Right atrium auricular region (tissue), 2 donors: ENCODE data around the gene PRKCA. TPM values are rescaled to one million over a fixed set of nuclear protein-coding genes. Genes with fewer than 3 reads are reported as not detected.

Experiments used
- DNase-seq: peaks from one replicate; pipeline ENCODE4 v3.0.0-alpha.2; 2019; ENCODE audit warnings: low spot score
- H3K27ac ChIP-seq, 2 donors: fragments of 200-600 bp; sonication (generic); 1 replicate in 1 of 2; 2 replicates in 1 of 2; pipeline ENCODE4 v1.5.1; 2016 to 2019
- H3K27me3 ChIP-seq, 2 donors: fragments of 200-600 bp; sonication (generic); one replicate each; pipeline versions ENCODE4 v1.5.1 to v1.6.0; 2017 to 2019
- H3K36me3 ChIP-seq: fragments of 200-600 bp; sonication (generic); one replicate; pipeline ENCODE4 v1.5.1; 2016
- H3K4me1 ChIP-seq, 2 donors: fragments of 200-600 bp; sonication (generic); one replicate each; pipeline versions ENCODE4 v1.5.1 to v1.6.0; 2017 to 2019
- H3K4me3 ChIP-seq, 2 donors: fragments of 200-600 bp; sonication (generic); 1 replicate in 1 of 2; 2 replicates in 1 of 2; pipeline ENCODE4 v1.5.1; 2017 to 2019; ENCODE audit warnings: mild to moderate bottlenecking in 1 of 2, moderate library complexity in 1 of 2
- H3K9me3 ChIP-seq, 2 donors: fragments of 200-600 bp; sonication (generic); one replicate each; pipeline ENCODE4 v1.5.1; 2019
- CTCF ChIP-seq, 2 donors: fragments of 200-600 bp; sonication (generic); IDR thresholded peaks; one replicate each; pipeline ENCODE4 v1.5.1; 2019; ENCODE audit warnings: antibody characterized with exemption in 2 of 2
- total RNA-seq, 2 donors: library from RNA; depleted of rRNA; stranded (reverse); fragments of >200 nt; gene quantifications; one replicate each; pipeline ENCODE4 v1.1.0, GENCODE V29; 2016

PRKCA gene
- total RNA-seq, 2 donors from 2014 or later: 6.4 to 6.6 TPM

GRCh38 chr17:66839616-66840015 is 537.2 kb downstream of the PRKCA start:
- Histone ChIP-seq H3K4me1 (no peaks in the 10 kb centered on the region), H3K36me3 (no peaks in the 10 kb centered on the region), H3K4me3 (no peak overlapping the region), H3K27me3 (peaks cover 0 to 6% of the 10 kb centered on the region in 2 donors), H3K9me3 (no peaks in the 10 kb centered on the region), H3K27ac (no peak overlapping the region)
- no peak for DNase-seq
- TF ChIP-seq CTCF (IDR thresholded peaks at IDR 0.05): no peak

GRCh38 chr17:66840061-66840460 is 537.6 kb downstream of the PRKCA start:
- H3K9me3 ChIP-seq: no peaks in the 10 kb centered on the region
- no peaks in the 10 kb centered on the region for H3K4me1 ChIP-seq
- peaks cover 0 to 2% of the 10 kb centered on the region in 2 donors for H3K27me3 ChIP-seq
- no peak for TF ChIP-seq CTCF (IDR thresholded peaks at IDR 0.05)
- no peaks in the 10 kb centered on the region for H3K36me3 ChIP-seq
- H3K27ac ChIP-seq: no peak overlapping the region
- no peak overlapping the region for H3K4me3 ChIP-seq
- DNase-seq: no peak

GRCh38 chr17:66841328-66841727 is 538.9 kb downstream of the PRKCA start:
- no peaks in the 10 kb centered on the region for H3K9me3 ChIP-seq
- no peaks in the 10 kb centered on the region for H3K36me3 ChIP-seq
- DNase-seq: no peak
- no peaks in the 10 kb centered on the region for H3K27me3 ChIP-seq
- H3K4me3 ChIP-seq: no peak overlapping the region
- no peak for TF ChIP-seq CTCF (IDR thresholded peaks at IDR 0.05)
- no peaks in the 10 kb centered on the region for H3K4me1 ChIP-seq
- H3K27ac ChIP-seq: no peak overlapping the region

- Histone ChIP-seq H3K27me3 (no peaks in the 10 kb centered on the region), H3K36me3 (no peaks in the 10 kb centered on the region), H3K4me3 (no peak overlapping the region), H3K9me3 (no peaks in the 10 kb centered on the region), H3K27ac (no peak overlapping the region), H3K4me1 (no peaks in the 10 kb centered on the region)
- no peak for DNase-seq
- TF ChIP-seq CTCF (IDR thresholded peaks at IDR 0.05): no peak
Measured at GRCh38 chr17:66841744-66842143, 539.3 kb downstream of the PRKCA start.

GRCh38 chr17:66842505-66842904 is 540.1 kb downstream of the PRKCA start:
- TF ChIP-seq CTCF (IDR thresholded peaks at IDR 0.05): no peak
- Histone ChIP-seq H3K36me3 (no peaks in the 10 kb centered on the region), H3K27ac (no peak overlapping the region), H3K4me1 (no peaks in the 10 kb centered on the region), H3K27me3 (no peaks in the 10 kb centered on the region), H3K9me3 (no peaks in the 10 kb centered on the region), H3K4me3 (no peak overlapping the region)
- DNase-seq: no peak

- no peak overlapping the region for H3K4me3 ChIP-seq
- no peak for DNase-seq
- no peaks in the 10 kb centered on the region for H3K36me3 ChIP-seq
- no peaks in the 10 kb centered on the region for H3K4me1 ChIP-seq
- TF ChIP-seq CTCF (IDR thresholded peaks at IDR 0.05): no peak
- no peaks in the 10 kb centered on the region for H3K27me3 ChIP-seq
- no peaks in the 10 kb centered on the region for H3K9me3 ChIP-seq
- H3K27ac ChIP-seq: no peak overlapping the region
Measured at GRCh38 chr17:66842959-66843358, 540.5 kb downstream of the PRKCA start.
